ENCODE results near the gene TMEM165.

Gene TMEM165

DNA sequence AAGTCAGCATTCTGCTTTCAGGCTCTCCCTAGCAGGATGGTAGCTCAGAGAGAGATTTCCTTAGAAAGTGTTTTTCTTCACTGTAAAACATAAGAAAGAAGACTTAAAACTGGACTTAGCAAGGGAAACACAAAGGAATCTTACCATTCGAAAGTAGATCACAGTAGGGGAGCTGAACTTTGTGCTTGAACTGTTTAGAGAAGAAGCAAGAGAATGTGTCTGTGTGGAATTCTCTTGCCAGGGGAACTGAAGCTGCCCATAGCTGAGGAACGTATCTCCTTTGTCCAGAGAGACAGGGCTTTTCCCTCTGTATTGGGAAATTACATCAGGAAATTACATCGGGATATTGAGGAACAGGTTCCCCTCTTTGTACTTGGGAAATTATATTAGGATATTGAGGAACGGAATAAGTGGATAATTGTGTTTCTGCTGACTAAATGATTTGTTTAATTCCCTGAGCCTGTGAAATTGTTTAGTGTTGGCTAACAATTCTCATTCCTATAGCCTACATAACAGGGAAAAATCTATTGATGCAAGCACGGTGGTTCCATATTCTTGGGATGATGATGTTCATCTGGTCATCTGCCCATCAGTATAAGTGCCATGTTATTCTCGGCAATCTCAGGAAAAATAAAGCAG is 28.6 kb upstream of the TMEM165 start:
- Histone ChIP-seq H3K9me3 (ENCODE audit: control insufficient read depth, low read length) (no peaks in the 10 kb centered on the region), H3K4me1 (ENCODE audit: control insufficient read depth, insufficient read depth, low read length, poor library complexity, severe bottlenecking) (no peaks in the 10 kb centered on the region), H3K36me3 (ENCODE audit: control insufficient read depth, insufficient read depth, low read length) (peaks cover 6% of the 10 kb centered on the region), H3K27ac (ENCODE audit: low read depth, low read length, severe bottlenecking) (no peak overlapping the region), H3K4me3 (ENCODE audit: extremely low read depth, insufficient read depth, low read length, poor library complexity, severe bottlenecking) (no peak overlapping the region)
- 86 to 91% methylated on average over 3 to 5 of the region's 6 CpGs for WGBS, 2 experiments (ENCODE audit: insufficient coverage in 2 of 2)

DNA sequence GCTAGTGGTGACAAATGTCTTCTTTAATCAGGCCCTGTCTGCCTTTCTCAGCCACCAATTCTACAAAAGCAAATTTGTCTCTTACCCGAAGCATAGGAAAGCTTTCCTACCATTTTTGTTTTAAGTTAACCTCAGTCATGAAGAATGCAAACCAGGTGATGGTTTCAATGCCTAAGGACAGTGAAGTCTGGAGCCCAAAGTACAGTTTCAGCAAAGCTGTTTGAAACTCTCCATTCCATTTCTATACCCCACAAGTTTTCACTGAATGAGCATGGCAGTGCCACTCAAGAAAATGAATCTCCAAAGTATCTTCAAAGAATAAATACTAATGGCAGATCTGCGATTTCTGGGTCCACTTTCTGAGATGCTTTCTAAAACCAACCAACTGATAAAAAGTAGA is 25.8 kb upstream of the TMEM165 start:
- Histone ChIP-seq H3K27ac (ENCODE audit: low read depth, low read length, severe bottlenecking) (no peak overlapping the region), H3K9me3 (ENCODE audit: control insufficient read depth, low read length) (no peaks in the 10 kb centered on the region), H3K4me3 (ENCODE audit: extremely low read depth, insufficient read depth, low read length, poor library complexity, severe bottlenecking) (no peak overlapping the region), H3K4me1 (ENCODE audit: control insufficient read depth, insufficient read depth, low read length, poor library complexity, severe bottlenecking) (no peaks in the 10 kb centered on the region), H3K36me3 (ENCODE audit: control insufficient read depth, insufficient read depth, low read length) (peaks cover 6% of the 10 kb centered on the region)
- 58 to 100% methylated on average over 1 to 2 of the region's 2 CpGs for WGBS, 2 experiments (ENCODE audit: insufficient coverage in 2 of 2)

DNA sequence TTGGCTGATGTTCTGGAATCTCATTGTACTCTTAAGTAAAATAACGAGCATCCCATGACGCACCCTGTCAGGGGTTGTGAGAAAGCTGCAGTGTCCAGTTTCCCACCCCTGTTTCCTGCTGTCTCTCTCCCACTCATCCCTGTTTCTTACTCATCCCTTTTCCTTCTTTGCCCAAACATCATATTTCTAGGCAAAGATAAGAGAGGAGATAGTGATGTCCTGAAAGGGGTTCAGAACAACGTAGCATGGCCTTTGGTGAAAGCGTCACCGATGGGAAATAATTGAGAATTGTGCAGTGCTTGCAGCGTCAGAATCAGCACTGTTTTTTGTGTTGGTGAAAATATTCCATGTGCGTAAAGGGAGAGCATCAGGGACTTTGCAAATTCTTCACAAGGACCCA is 23.5 kb upstream of the TMEM165 start:
- Histone ChIP-seq H3K27ac (ENCODE audit: low read depth, low read length, severe bottlenecking) (no peak overlapping the region), H3K4me1 (ENCODE audit: control insufficient read depth, insufficient read depth, low read length, poor library complexity, severe bottlenecking) (no peaks in the 10 kb centered on the region), H3K36me3 (ENCODE audit: control insufficient read depth, insufficient read depth, low read length) (peaks cover 6% of the 10 kb centered on the region), H3K4me3 (ENCODE audit: extremely low read depth, insufficient read depth, low read length, poor library complexity, severe bottlenecking) (no peak overlapping the region), H3K9me3 (ENCODE audit: control insufficient read depth, low read length) (no peaks in the 10 kb centered on the region)
- WGBS, 2 experiments (ENCODE audit: insufficient coverage in 2 of 2): 90 to 94% methylated on average over 5 of the region's 7 CpGs

DNA sequence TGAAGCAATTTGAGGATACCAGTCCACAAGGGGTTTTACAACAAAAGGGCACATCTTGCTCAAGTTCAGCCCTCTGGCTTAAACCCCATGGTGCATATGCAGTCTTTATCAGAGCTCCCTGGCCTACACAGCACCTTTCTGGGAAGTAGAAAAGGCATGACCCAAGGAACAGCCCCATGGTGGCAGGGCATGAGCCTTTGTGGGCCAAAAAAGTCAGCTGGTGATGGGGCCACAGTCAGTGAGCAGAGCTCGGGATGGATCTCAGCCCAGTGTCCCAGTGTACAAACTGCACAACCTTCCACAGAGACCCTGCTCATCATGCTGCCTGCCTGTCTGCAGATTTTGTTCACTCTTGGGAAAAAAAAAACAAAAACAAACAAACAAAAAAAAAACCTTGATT is 22.3 kb upstream of the TMEM165 start:
- WGBS, 2 experiments (ENCODE audit: insufficient coverage in 2 of 2): 100% methylated on average over 1 of the region's 1 CpG; no CpG with 5 or more reads in 1 of the 2 experiments
- no peaks in the 10 kb centered on the region for H3K9me3 ChIP-seq (ENCODE audit: control insufficient read depth, low read length)
- H3K27ac ChIP-seq (ENCODE audit: low read depth, low read length, severe bottlenecking): no peak overlapping the region
- H3K4me1 ChIP-seq (ENCODE audit: control insufficient read depth, insufficient read depth, low read length, poor library complexity, severe bottlenecking): no peaks in the 10 kb centered on the region
- H3K4me3 ChIP-seq (ENCODE audit: extremely low read depth, insufficient read depth, low read length, poor library complexity, severe bottlenecking): no peak overlapping the region
- H3K36me3 ChIP-seq (ENCODE audit: control insufficient read depth, insufficient read depth, low read length): peaks cover 6% of the 10 kb centered on the region

DNA sequence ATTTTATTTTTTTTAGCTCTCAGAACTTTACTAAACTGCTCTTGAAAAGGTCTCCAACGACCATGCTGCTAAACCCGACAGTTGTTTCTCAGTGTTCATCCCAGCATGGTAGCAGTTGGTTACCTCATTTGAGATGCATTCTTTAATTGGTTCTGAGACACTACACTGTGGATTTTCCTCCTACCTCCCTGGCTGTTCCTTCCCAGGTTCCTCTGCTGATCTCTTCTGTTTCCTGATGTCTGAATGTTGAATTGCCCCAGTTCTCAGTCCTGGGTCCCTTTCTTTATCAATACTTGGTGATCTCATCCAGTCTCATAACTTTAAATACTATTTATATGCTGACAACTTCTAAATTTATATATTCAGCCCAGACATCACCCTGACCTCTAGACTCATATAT is 19.1 kb upstream of the TMEM165 start:
- no peak overlapping the region for H3K27ac ChIP-seq (ENCODE audit: low read depth, low read length, severe bottlenecking)
- H3K4me1 ChIP-seq (ENCODE audit: control insufficient read depth, insufficient read depth, low read length, poor library complexity, severe bottlenecking): no peaks in the 10 kb centered on the region
- WGBS, 2 experiments (ENCODE audit: insufficient coverage in 2 of 2): 89 to 92% methylated on average over 2 of the region's 2 CpGs
- H3K36me3 ChIP-seq (ENCODE audit: control insufficient read depth, insufficient read depth, low read length): no peaks in the 10 kb centered on the region
- H3K4me3 ChIP-seq (ENCODE audit: extremely low read depth, insufficient read depth, low read length, poor library complexity, severe bottlenecking): no peak overlapping the region
- no peaks in the 10 kb centered on the region for H3K9me3 ChIP-seq (ENCODE audit: control insufficient read depth, low read length)

DNA sequence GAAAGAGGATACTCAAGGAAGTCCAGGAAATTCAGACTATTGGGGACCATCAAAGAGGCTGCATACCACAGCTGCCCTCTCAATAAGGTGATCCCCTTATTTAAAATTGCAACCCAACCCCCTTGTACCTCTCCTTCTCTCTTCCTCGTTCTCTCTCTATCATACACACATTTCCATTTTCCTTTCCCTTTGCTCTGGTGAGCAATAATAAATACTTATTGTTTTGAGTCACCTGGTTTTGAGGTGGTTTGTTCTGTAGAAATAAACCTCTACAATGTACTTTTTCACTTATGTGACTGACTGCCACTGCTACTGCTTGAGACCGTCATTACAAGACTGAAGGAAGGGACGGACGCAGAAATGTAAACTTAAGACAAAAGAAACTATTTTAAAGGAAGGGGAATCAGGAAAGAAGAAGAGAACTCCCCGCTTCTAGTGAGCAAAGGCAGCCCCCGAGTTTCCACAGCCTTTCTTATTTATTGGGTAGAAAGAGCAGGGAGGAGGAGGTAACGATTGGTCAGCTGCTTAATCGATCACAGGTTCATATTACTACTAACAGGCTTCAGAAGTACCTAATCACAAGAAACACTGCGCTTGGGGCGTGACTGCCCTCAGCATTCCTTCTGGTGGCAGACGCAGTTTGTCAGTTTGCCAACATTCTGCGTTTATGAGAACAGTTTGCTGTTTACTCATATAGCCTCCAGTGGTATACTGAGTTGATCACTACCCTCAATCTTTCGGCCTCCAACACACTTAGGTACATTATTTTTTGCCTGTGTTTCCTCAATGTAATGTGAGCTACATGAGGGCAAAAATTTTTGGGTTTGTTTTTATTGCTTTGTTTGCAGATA is 16.9 kb upstream of the TMEM165 start:
- H3K36me3 ChIP-seq (ENCODE audit: control insufficient read depth, insufficient read depth, low read length): no peaks in the 10 kb centered on the region
- H3K27ac ChIP-seq (ENCODE audit: low read depth, low read length, severe bottlenecking): no peak overlapping the region
- H3K4me1 ChIP-seq (ENCODE audit: control insufficient read depth, insufficient read depth, low read length, poor library complexity, severe bottlenecking): no peaks in the 10 kb centered on the region
- 86 to 90% methylated on average over 7 to 8 of the region's 13 CpGs for WGBS, 2 experiments (ENCODE audit: insufficient coverage in 2 of 2)
- H3K9me3 ChIP-seq (ENCODE audit: control insufficient read depth, low read length): no peaks in the 10 kb centered on the region
- no peak overlapping the region for H3K4me3 ChIP-seq (ENCODE audit: extremely low read depth, insufficient read depth, low read length, poor library complexity, severe bottlenecking)

DNA sequence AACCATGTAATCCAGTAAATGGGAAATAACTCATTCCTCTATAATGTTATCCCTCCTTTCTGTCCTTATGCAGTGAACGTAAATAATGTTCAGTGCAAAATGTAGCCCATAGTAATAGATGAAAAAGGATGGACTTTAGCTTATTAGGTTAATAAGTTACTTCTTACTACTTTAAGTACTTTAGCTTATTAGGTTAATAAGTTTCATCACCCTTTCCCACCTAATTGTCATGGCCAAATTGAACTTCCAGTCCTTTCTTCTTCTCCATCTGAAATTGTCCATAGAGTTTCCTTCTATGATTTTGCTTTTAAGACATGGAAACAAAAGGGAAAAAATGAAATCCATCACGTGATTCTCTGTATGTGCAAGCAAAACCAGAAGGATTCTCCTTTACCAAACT is 15.2 kb upstream of the TMEM165 start:
- WGBS, 2 experiments (ENCODE audit: insufficient coverage in 2 of 2): 90 to 100% methylated on average over 1 of the region's 2 CpGs
- Histone ChIP-seq H3K4me3 (ENCODE audit: extremely low read depth, insufficient read depth, low read length, poor library complexity, severe bottlenecking) (no peak overlapping the region), H3K4me1 (ENCODE audit: control insufficient read depth, insufficient read depth, low read length, poor library complexity, severe bottlenecking) (peaks cover 8% of the 10 kb centered on the region), H3K9me3 (ENCODE audit: control insufficient read depth, low read length) (no peaks in the 10 kb centered on the region), H3K27ac (ENCODE audit: low read depth, low read length, severe bottlenecking) (no peak overlapping the region), H3K36me3 (ENCODE audit: control insufficient read depth, insufficient read depth, low read length) (no peaks in the 10 kb centered on the region)

DNA sequence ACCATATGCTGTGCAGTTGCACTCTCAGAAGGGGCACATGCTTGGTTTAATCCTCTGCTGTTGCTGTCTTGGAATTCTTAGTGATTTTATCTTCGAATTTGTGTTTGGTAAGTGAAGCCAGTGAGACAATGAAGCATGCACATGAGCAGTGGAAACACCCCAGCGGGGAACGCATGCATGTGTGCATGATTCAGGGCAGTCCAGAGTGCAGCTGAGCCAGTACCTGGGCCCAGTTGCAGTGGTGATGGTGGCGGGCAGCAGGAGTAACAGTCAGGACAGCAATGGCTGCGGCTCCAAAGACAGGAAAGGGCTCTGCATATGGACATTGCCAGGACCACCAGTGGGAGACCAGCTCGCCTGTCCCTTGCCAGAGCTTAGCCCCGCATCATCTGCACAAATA is 14.3 kb upstream of the TMEM165 start:
- WGBS, 2 experiments (ENCODE audit: insufficient coverage in 2 of 2): 80 to 96% methylated on average over 5 of the region's 7 CpGs
- Histone ChIP-seq H3K4me1 (ENCODE audit: control insufficient read depth, insufficient read depth, low read length, poor library complexity, severe bottlenecking) (peaks cover 16% of the 10 kb centered on the region), H3K9me3 (ENCODE audit: control insufficient read depth, low read length) (no peaks in the 10 kb centered on the region), H3K4me3 (ENCODE audit: extremely low read depth, insufficient read depth, low read length, poor library complexity, severe bottlenecking) (no peak overlapping the region), H3K27ac (ENCODE audit: low read depth, low read length, severe bottlenecking) (no peak overlapping the region), H3K36me3 (ENCODE audit: control insufficient read depth, insufficient read depth, low read length) (no peaks in the 10 kb centered on the region)

DNA sequence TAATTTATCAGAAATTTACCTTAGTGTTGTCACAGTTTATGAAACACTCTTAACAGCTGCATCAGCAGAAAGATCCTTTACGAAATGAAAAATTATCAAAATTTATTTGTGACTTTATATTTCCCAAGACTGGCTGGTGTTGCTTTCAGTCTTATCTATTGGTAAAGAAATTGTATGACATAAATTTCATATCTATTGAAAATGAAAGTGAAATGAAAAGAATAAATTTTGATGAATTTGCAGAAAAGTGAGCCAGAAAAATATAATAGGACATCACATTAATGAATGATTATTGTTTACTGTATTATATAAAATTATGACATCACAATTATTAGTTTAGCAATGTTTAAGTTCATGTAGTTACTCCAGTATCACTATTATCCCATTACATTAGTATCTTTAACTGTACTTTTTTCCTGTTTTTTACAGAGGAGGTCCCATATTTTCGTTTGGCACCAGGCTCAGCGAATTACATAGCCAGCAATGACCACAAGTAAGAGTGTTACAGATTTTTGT is 13.2 kb upstream of the TMEM165 start:
- Histone ChIP-seq H3K4me1 (ENCODE audit: control insufficient read depth, insufficient read depth, low read length, poor library complexity, severe bottlenecking) (peaks cover 21% of the 10 kb centered on the region), H3K36me3 (ENCODE audit: control insufficient read depth, insufficient read depth, low read length) (no peaks in the 10 kb centered on the region), H3K27ac (ENCODE audit: low read depth, low read length, severe bottlenecking) (no peak overlapping the region), H3K9me3 (ENCODE audit: control insufficient read depth, low read length) (no peaks in the 10 kb centered on the region), H3K4me3 (ENCODE audit: extremely low read depth, insufficient read depth, low read length, poor library complexity, severe bottlenecking) (no peak overlapping the region)
- WGBS, 2 experiments (ENCODE audit: insufficient coverage in 2 of 2): 83% methylated on average over 2 of the region's 3 CpGs; no CpG with 5 or more reads in 1 of the 2 experiments

DNA sequence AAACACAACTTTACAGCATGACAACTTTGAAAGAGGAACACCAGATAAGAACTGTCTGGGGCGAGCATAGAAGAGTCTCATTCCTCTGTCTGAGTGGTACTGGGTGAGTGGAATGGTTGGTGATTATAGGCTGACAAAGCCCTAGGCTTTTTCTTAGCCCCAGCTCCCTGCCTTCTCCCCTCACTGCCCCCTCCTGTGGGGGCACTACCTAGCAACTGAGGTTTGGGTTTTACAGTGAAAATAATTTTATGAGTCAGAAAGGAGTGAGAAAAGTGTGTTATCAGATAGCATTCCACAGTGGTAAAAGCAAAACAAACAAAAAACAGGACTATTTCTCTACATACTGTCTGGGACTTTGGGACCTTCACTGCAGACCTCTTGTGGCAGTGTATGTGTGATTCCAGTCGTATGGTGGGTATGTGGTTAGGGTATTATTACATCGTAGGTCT is 10.5 kb upstream of the TMEM165 start:
- no peaks in the 10 kb centered on the region for H3K36me3 ChIP-seq (ENCODE audit: control insufficient read depth, insufficient read depth, low read length)
- H3K4me1 ChIP-seq (ENCODE audit: control insufficient read depth, insufficient read depth, low read length, poor library complexity, severe bottlenecking): peaks cover 21% of the 10 kb centered on the region
- H3K4me3 ChIP-seq (ENCODE audit: extremely low read depth, insufficient read depth, low read length, poor library complexity, severe bottlenecking): no peak overlapping the region
- H3K27ac ChIP-seq (ENCODE audit: low read depth, low read length, severe bottlenecking): peak overlapping the region; percentile 66
- WGBS, 2 experiments (ENCODE audit: insufficient coverage in 2 of 2): 93% methylated on average over 2 of the region's 3 CpGs; no CpG with 5 or more reads in 1 of the 2 experiments
- no peaks in the 10 kb centered on the region for H3K9me3 ChIP-seq (ENCODE audit: control insufficient read depth, low read length)

DNA sequence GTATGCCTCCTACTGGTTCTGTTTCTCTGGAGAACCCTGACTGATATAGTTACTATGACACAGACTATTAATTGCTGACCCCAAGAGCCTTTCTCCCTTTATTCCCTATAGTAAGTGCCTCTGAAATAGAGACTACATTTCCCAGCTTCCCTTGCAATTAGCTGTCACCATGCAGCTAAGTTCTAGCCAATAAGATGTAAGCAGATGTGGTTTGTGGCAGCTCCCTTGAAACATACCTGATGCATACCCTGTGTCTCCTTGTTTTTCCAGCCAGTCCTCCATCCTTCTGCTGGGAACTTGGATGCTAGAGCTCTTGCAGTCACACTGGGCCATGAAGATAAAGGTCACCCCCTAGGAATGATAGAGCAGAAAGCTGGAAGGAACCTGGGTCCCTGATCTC is 9.7 kb upstream of the TMEM165 start:
- peaks cover 21% of the 10 kb centered on the region for H3K4me1 ChIP-seq (ENCODE audit: control insufficient read depth, insufficient read depth, low read length, poor library complexity, severe bottlenecking)
- H3K36me3 ChIP-seq (ENCODE audit: control insufficient read depth, insufficient read depth, low read length): no peaks in the 10 kb centered on the region
- no peak overlapping the region for H3K4me3 ChIP-seq (ENCODE audit: extremely low read depth, insufficient read depth, low read length, poor library complexity, severe bottlenecking)
- no peaks in the 10 kb centered on the region for H3K9me3 ChIP-seq (ENCODE audit: control insufficient read depth, low read length)
- no peak overlapping the region for H3K27ac ChIP-seq (ENCODE audit: low read depth, low read length, severe bottlenecking)

Data from mesodermal cell (in vitro differentiated cells).